ENCODE data around the gene TMEFF1. TPM values are rescaled to one million over a fixed set of nuclear protein-coding genes. Genes with fewer than 3 reads are reported as not detected.

TMEFF1 gene
- total RNA-seq, 6 experiments from 2014 or later: 0.09 to 0.24 TPM; not detected in 4

- no peak for ATAC-seq
- whole genome bisulfite sequencing (ENCODE audit: insufficient coverage, low coverage, low lambda C conversion rate, missing lambda C conversion rate): 100% methylated on average over 1 of the region's 1 CpG
- Histone ChIP-seq H3K27me3 (no peaks in the 10 kb centered on the region), H3K4me1 (no peaks in the 10 kb centered on the region), H3K27ac (no peak overlapping the region), H3K36me3 (no peaks in the 10 kb centered on the region), H3K9me3 (no peaks in the 10 kb centered on the region), H3K4me3 (no peak overlapping the region)
- intact Hi-C loops (cut with DNase I): no loop called here
- DNase-seq: no peak
- TF ChIP-seq CTCF (IDR thresholded peaks at IDR 0.05) (no peak), POLR2A (IDR thresholded peaks at IDR 0.05) (no peak)
These were observed 15.4 kb upstream of the TMEFF1 start for GRCh38 chr9:100457517-100457916.

- TF ChIP-seq POLR2A (IDR thresholded peaks at IDR 0.05) (no peak), CTCF (IDR thresholded peaks at IDR 0.05) (no peak)
- H3K27me3 ChIP-seq: no peaks in the 10 kb centered on the region
- no peak overlapping the region for H3K4me3 ChIP-seq
- no peaks in the 10 kb centered on the region for H3K36me3 ChIP-seq
- 80% methylated on average over 2 of the region's 2 CpGs for WGBS (ENCODE audit: insufficient coverage, low coverage, low lambda C conversion rate, missing lambda C conversion rate)
- DNase-seq: no peak
- ATAC-seq: no peak
- no peaks in the 10 kb centered on the region for H3K4me1 ChIP-seq
- H3K9me3 ChIP-seq: no peaks in the 10 kb centered on the region
- intact Hi-C loops (cut with DNase I): no loop called here
- H3K27ac ChIP-seq: no peak overlapping the region
These were observed 13.0 kb upstream of the TMEFF1 start for GRCh38 chr9:100459963-100460362.

GRCh38 chr9:100465274-100465673, 7.7 kb upstream of the TMEFF1 start:
- WGBS (ENCODE audit: insufficient coverage, low coverage, low lambda C conversion rate, missing lambda C conversion rate): 80% methylated on average over 2 of the region's 2 CpGs
- intact Hi-C loops (cut with DNase I): no loop called here
- H3K9me3 ChIP-seq: no peaks in the 10 kb centered on the region
- no peaks in the 10 kb centered on the region for H3K4me1 ChIP-seq
- ATAC-seq (no peak), DNase-seq (no peak)
- no peak overlapping the region for H3K4me3 ChIP-seq
- H3K36me3 ChIP-seq: no peaks in the 10 kb centered on the region
- H3K27me3 ChIP-seq: no peaks in the 10 kb centered on the region
- TF ChIP-seq POLR2A (IDR thresholded peaks at IDR 0.05) (no peak), CTCF (IDR thresholded peaks at IDR 0.05) (no peak)
- H3K27ac ChIP-seq: no peak overlapping the region

- Histone ChIP-seq H3K4me3 (no peak overlapping the region), H3K27me3 (no peaks in the 10 kb centered on the region), H3K27ac (no peak overlapping the region), H3K36me3 (no peaks in the 10 kb centered on the region), H3K4me1 (no peaks in the 10 kb centered on the region), H3K9me3 (no peaks in the 10 kb centered on the region)
- TF ChIP-seq CTCF (IDR thresholded peaks at IDR 0.05) (no peak), POLR2A (IDR thresholded peaks at IDR 0.05) (no peak)
- WGBS (ENCODE audit: insufficient coverage, low coverage, low lambda C conversion rate, missing lambda C conversion rate): 89% methylated on average over 1 of the region's 1 CpG
- DNase-seq: no peak
- intact Hi-C loops (cut with DNase I): no loop called here
- ATAC-seq: no peak
These were observed 7.2 kb upstream of the TMEFF1 start for GRCh38 chr9:100465761-100466160.

Measured in right lobe of liver (tissue), 6 donors.